GM18907 (cell line): Measurements from ENCODE around the gene C10orf71.

ENCODE experiments used
- ATAC-seq: cut with Tn5 transposase; IDR thresholded peaks from one replicate; pipeline ENCODE4 v1.9.1; 2021; ENCODE audit warnings: mild to moderate bottlenecking, moderate library complexity; ENCODE audit not compliant: unreplicated experiment

Gene C10orf71

DNA sequence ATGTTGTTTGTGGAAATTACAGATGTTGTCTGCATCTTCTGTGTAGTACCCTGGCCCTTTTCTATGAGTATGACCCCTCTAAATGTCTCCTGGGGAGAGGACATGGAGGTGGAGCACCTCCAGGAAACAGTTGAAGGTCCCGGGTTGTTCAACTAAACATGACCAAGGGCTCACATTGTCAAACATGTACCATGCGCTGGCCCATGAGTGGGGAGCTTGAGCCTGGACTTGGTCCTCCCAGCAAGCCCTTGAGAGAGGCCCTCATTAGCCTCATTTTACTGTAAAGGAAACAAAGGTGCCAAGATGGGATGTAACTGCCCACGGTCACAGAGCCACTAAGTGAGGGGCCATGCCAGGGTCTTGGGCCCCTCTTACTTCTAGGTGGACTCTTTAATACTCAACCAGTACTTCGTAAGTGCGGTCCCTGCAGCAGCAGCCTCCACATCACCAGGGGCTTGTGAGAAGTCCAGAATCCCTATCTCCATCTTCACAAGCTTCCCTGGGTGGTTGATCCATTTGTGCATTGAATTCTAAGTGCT lies 31.2 kb downstream of the C10orf71 start:
- ATAC-seq: no peak

DNA sequence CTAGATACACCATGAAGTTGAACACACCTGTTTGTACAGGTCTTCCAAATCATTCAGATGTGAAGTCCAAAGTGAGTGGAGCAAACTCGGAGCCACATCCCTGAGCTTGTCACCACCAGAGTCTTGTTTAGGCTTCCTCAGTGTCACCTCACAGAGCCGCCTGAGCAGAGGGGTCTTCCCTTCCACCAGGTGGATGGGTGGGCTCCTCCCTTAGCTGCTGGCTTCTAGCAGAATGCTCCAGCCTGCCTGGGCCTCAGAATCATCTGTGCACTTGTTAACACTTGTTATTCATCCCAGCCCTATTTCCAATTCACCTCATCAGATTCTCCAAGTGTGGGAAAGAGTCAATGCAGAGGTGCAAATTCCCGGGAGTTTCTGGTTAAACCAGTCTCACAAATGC lies 32.5 kb downstream of the C10orf71 start:
- no peak for ATAC-seq

DNA sequence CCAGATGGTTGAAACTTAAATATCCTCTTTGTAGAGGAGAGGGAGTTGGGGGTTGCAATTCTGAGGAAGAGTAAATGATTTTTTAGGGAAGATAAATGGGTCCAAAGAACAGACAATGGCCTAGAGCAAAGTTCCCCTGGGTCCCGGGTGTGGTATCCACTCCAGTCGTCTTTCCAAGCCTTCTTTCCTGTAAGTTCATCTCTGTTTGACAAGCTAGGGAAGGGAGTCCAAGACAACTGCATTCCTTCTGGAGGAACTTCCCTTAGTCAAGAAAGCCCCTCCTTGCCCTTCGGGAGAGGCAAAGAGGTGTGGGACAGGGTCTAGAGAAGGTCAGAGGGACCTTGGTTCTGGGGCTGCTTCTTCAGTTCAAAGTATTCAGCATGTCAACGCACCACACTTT lies 33.4 kb downstream of the C10orf71 start:
- no peak for ATAC-seq

GRCh38 chr10:49332768-49333167 lies 33.8 kb downstream of the C10orf71 start:
- ATAC-seq: no peak

DNA sequence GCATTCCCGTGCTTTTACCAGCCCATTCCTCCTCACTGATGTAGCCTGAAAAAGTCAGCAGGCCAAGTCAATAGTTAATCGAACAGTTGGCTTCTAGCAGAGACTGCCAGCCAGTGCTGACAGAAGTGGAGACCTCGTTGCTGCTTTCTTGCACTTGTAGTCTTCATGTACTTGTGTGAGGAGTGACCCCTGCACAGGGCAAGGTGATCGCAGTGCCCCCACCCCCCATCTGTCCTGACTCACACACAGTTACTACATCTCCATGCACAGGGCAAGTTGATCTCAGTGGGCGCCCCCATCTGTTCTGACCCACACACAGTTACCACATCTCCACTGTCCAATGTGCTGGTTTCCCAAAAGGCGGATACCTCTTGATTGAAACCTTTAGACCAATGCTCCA lies 34.2 kb downstream of the C10orf71 start:
- no peak for ATAC-seq

- no peak for ATAC-seq
Measured at GRCh38 chr10:49334964-49335363, 36.0 kb downstream of the C10orf71 start.

DNA sequence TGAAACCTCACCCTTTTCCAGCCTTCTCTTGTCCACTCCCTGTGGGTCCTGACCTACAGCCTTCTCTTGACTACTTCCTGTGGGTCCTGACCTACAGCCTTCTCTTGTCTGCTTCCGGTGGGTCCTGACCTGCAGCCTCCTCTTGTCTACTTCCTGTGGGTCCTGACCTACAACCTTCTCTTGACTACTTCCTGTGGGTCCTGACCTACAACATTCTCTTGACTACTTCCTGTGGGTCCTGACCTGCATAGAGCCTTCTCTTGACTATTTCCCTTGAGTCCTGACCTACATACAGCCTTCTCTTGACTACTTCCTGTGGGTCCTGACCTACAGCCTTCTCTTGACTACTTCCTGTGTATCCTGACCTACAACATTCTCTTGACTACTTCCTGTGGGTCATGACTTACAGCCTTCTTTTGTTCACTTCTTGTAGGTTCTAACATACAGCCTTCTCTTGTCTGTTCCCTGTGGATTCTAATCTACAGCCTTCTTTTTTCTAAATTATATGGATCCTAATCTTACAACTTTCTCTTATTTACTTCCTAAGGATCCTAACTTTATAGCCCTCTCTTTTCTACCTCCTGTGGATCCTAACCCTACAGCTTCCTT lies 36.5 kb downstream of the C10orf71 start:
- no peak for ATAC-seq

- no peak for ATAC-seq
Measured at GRCh38 chr10:49338604-49339003, 39.6 kb downstream of the C10orf71 start.

- no peak for ATAC-seq
Measured at GRCh38 chr10:49344840-49345239, 45.9 kb downstream of the C10orf71 start.

GRCh38 chr10:49347342-49347741 lies 48.4 kb downstream of the C10orf71 start:
- no peak for ATAC-seq

DNA sequence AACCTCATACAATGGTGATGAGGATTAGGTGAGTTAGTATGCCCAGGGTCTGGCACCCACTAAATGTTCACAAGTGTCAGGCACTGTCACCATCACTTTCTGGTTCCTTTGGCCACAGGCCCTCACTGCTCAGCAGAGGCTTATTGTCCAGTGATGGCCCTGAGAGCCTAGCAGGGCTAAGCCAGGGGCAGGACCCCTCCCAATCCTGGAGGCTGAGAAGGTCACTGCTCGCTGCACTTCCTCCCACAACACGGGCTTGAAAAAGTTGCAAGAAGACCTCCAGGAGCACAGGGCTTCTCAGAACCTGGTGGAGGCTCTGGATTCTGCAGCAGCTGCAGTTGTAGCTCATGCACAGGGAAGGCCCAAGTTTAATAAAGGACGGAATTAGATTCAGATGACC lies 48.9 kb downstream of the C10orf71 start:
- ATAC-seq: no peak

GRCh38 chr10:49348593-49348992 lies 49.6 kb downstream of the C10orf71 start:
- ATAC-seq: no peak

- ATAC-seq: no peak
Measured at GRCh38 chr10:49349390-49349789, 50.4 kb downstream of the C10orf71 start.

DNA sequence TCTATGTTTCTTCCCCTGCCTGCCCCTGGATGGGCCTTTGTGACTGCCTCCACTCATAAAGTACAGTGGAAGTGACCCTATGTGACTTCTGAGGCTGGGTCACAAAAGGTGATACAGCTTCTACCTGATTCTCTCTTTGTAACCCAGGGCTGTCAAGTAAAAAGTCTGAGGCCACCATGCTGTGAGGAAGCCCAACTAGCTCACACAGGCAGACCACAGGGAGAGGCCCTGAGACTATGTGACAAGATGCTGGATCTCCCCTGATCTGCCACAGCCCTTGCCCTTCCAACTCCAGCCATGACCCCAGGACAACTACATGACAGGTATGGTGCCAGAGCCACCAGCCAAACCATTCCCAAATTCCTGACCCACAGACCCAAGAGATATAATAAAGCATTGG lies 51.2 kb downstream of the C10orf71 start:
- no peak for ATAC-seq

- ATAC-seq: no peak
Measured at GRCh38 chr10:49350846-49351532, 52.0 kb downstream of the C10orf71 start.

DNA sequence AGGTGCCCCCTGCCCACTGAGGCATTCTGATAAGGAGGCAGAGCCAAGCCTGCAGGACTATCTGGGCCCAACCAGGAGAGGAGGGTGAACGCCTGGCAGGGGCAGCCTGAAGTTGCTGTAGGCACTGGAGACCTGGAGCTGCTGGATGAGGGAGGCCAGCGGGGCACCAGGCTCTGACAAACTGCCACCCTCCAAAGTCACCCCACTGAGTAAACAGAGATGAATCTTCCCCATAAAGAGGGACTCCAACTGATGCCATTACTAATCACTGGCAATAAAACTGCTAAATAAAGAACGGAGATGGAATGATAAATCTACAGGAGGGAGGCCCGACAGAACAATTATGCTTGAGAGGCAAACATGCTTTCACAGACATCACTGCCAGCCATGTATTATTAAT lies 52.7 kb downstream of the C10orf71 start:
- no peak for ATAC-seq

GRCh38 chr10:49352323-49352722 lies 53.4 kb downstream of the C10orf71 start:
- ATAC-seq: no peak

GRCh38 chr10:49353026-49353894 lies 54.3 kb downstream of the C10orf71 start:
- no peak for ATAC-seq

DNA sequence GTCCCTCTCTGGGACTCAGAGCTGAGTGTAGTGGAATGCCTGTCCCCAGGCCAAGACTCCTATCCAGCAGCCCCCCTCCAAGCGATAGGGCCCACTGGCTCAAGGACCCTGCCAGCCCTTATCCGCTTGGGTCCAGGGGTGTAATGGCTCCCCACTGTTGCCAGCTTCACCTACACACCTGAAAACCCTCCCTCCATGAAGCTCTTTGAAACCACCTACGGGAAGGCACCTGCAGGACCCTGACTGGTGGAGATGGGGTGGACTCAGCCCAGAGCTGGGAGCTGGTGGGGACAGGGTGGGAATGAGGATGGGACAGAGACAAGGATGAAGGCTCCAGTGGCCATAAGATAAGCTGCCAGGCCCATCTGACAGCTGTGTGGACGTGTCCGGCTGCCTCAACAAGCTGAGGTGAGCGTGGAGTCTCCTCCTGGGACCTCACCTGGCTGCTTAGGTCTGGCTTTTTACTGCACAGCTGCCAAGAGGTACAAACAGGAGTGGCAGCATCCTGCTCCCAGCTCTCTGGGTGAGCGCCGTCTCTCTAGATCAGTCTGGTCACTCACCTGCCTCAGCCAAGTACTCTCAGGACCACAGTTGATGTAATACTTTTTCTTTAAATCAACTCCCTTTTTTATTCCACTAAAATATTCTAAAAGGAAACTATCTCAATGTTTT lies 55.1 kb downstream of the C10orf71 start:
- no peak for ATAC-seq

- no peak for ATAC-seq
Measured at GRCh38 chr10:49354593-49354992, 55.6 kb downstream of the C10orf71 start.

- ATAC-seq: no peak
Measured at GRCh38 chr10:49355221-49355620, 56.3 kb downstream of the C10orf71 start.
